Mesendoderm (in vitro differentiated cells): Measurements from ENCODE around the gene MYL2.

ENCODE experiments used
- DNase-seq: peaks from one replicate; pipeline ENCODE4 v3.0.0; 2013
- H2AK5ac ChIP-seq: 2 replicates; pipeline ENCODE4 v1.6.1; 2013; ENCODE audit warnings: low read length, inconsistent platforms
- H2BK120ac ChIP-seq: 2 replicates; pipeline ENCODE4 v1.6.1; 2013; ENCODE audit warnings: low read depth, mild to moderate bottlenecking, low read length, moderate library complexity, mixed read lengths
- H2BK15ac ChIP-seq: replicated peaks from 2 replicates; pipeline ENCODE4 v1.6.1; 2013; ENCODE audit warnings: low read depth, mild to moderate bottlenecking, moderate library complexity
- H2BK5ac ChIP-seq: 2 replicates; pipeline ENCODE4 v1.6.1; 2013; ENCODE audit warnings: low read length, inconsistent platforms
- H3K18ac ChIP-seq: 2 replicates; pipeline ENCODE4 v1.6.1; 2013; ENCODE audit warnings: mild to moderate bottlenecking, low read length, mixed read lengths
- H3K23ac ChIP-seq: one replicate; pipeline ENCODE4 v1.6.1; 2013; ENCODE audit warnings: low read length
- H3K27ac ChIP-seq: 2 replicates; pipeline ENCODE4 v1.5.1; 2013; ENCODE audit warnings: low read depth, mild to moderate bottlenecking, inconsistent platforms, low read length, moderate library complexity
- H3K27me3 ChIP-seq: 2 replicates; pipeline ENCODE4 v1.6.1; 2013; ENCODE audit warnings: low read length, control low read depth, mild to moderate bottlenecking, inconsistent platforms; ENCODE audit not compliant: insufficient read depth, poor library complexity
- H3K36me3 ChIP-seq: 2 replicates; pipeline ENCODE4 v1.6.1; 2013; ENCODE audit warnings: low read length, inconsistent platforms; ENCODE audit not compliant: control insufficient read depth, insufficient read depth
- H3K4ac ChIP-seq: one replicate; pipeline ENCODE4 v1.6.1; 2013; ENCODE audit warnings: low read depth, mild to moderate bottlenecking, low read length, moderate library complexity
- H3K4me1 ChIP-seq: 2 replicates; pipeline ENCODE4 v1.6.1; 2013; ENCODE audit warnings: low read depth, low read length, inconsistent platforms; ENCODE audit not compliant: control insufficient read depth
- H3K4me2 ChIP-seq: 2 replicates; pipeline ENCODE4 v1.6.1; 2013; ENCODE audit warnings: low read length
- H3K4me3 ChIP-seq: 2 replicates; pipeline ENCODE4 v1.5.1; 2013; ENCODE audit warnings: mild to moderate bottlenecking, low read length
- H3K56ac ChIP-seq: one replicate; pipeline ENCODE4 v1.6.1; 2013; ENCODE audit warnings: low read length
- H3K79me1 ChIP-seq: 2 replicates; pipeline ENCODE4 v1.6.1; 2013; ENCODE audit warnings: low read length, inconsistent platforms
- H3K79me2 ChIP-seq: 2 replicates; pipeline ENCODE4 v1.6.1; 2013; ENCODE audit warnings: mild to moderate bottlenecking, low read length; ENCODE audit not compliant: control insufficient read depth, insufficient read depth
- H3K9ac ChIP-seq: 2 replicates; pipeline ENCODE4 v1.6.1; 2013; ENCODE audit warnings: low read length, inconsistent platforms
- H4K5ac ChIP-seq: one replicate; pipeline ENCODE4 v1.6.1; 2013; ENCODE audit warnings: low read length
- H4K8ac ChIP-seq: one replicate; pipeline ENCODE4 v1.6.1; 2013; ENCODE audit warnings: low read depth, mild to moderate bottlenecking, control low read depth, low read length, moderate library complexity
- WGBS: extraction: QIAGEN DNeasy Blood & Tissue Kit; methylation state at CpG from one replicate; pipeline ENCODE4 v1.1.7; 2013; ENCODE audit warnings: low lambda C conversion rate, missing lambda C conversion rate; ENCODE audit not compliant: insufficient coverage; ENCODE audit errors: extremely low coverage; 5-methylcytosine and 5-hydroxymethylcytosine counted together

The MYL2 gene

DNA sequence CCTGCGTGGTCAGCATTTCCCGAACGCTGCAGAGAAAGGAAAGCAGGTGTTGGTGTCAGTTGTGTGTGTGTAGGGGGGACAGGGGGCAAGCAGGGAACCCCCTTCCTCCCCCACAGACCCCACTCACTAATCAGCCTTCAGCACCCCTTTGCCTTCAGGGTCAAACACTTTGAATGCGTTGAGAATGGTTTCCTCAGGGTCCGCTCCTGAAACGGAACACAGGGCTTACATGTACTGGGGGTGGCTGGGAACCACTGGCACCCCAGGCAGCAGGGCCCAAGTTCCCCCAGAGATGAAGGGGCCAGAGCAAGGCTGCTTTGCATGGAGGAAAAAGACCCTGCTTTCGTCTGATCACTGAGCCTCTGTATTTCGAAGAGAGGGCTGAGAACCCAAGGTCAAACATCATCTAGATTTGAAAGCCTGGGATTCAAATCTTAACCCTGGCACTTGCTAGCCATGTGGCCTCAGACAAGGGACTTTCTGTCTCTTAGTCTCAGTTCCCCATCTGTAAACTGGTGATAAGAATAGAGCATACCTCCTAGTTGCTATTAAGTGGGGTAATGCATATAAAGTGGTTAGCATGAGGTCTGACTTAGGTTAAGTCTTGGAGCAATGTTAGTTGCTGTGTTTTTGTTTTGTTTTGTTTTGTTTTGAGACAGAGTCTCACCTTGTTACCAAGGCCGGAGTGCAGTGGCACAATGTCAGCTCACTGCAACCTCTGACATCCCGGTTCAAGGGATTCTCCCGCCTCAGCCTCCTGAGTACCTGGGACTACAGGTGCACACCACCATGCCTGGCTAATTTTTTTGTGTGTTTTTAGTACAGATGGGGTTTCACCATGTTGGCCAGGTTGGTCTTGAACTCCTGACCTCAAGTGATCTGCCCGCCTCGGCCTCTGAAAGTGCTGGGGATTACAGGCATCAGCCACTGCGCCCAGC, 7.0 kb downstream of the MYL2 start:
- Histone ChIP-seq H3K36me3 (no peaks in the 10 kb centered on the region), H4K5ac (no peak overlapping the region), H3K79me1 (no peaks in the 10 kb centered on the region), H2BK15ac (no peak overlapping the region), H3K79me2 (no peaks in the 10 kb centered on the region), H3K4ac (no peak overlapping the region), H3K56ac (no peak overlapping the region), H3K27ac (no peak overlapping the region), H3K4me1 (no peaks in the 10 kb centered on the region), H3K23ac (no peak overlapping the region), H4K8ac (no peak overlapping the region), H2BK120ac (no peak overlapping the region), H2AK5ac (no peak overlapping the region), H2BK5ac (no peak overlapping the region), H3K27me3 (no peaks in the 10 kb centered on the region), H3K18ac (no peak overlapping the region), H3K4me2 (no peak overlapping the region), H3K4me3 (no peak overlapping the region), H3K9ac (no peak overlapping the region)
- DNase-seq = no peak
- no CpG with 5 or more reads among the region's 14 CpGs for WGBS

DNA sequence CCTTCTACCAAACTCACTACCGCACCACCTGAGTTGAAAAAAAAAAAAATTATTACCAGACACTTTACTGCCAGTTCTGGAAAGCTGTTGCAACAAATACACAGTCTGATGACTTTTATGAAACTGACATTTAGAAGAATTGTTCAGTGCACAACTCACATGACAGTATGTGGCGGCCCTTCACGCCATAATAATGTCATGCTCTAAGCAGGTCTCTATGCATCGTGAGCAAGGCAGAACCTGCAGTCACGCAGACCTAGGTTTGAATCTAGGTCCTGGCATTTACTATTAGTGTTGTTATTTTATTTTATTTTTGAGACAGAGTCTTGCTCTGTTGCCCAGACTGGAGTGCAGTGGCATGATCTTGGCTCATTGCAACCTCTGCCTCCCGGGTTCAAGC, 8.1 kb downstream of the MYL2 start:
- no peak overlapping the region for H4K8ac ChIP-seq
- no peaks in the 10 kb centered on the region for H3K27me3 ChIP-seq
- no CpG with 5 or more reads among the region's 6 CpGs for WGBS
- no peak overlapping the region for H3K9ac ChIP-seq
- no peak for DNase-seq
- no peaks in the 10 kb centered on the region for H3K36me3 ChIP-seq
- no peak overlapping the region for H3K23ac ChIP-seq
- no peak overlapping the region for H3K56ac ChIP-seq
- no peak overlapping the region for H4K5ac ChIP-seq
- no peaks in the 10 kb centered on the region for H3K79me1 ChIP-seq
- no peak overlapping the region for H2AK5ac ChIP-seq
- no peak overlapping the region for H2BK5ac ChIP-seq
- H3K4ac ChIP-seq = no peak overlapping the region
- H3K4me3 ChIP-seq = no peak overlapping the region
- H3K18ac ChIP-seq = no peak overlapping the region
- H2BK120ac ChIP-seq = no peak overlapping the region
- H2BK15ac ChIP-seq = no peak overlapping the region
- no peak overlapping the region for H3K4me2 ChIP-seq
- H3K27ac ChIP-seq = no peak overlapping the region
- no peaks in the 10 kb centered on the region for H3K4me1 ChIP-seq
- H3K79me2 ChIP-seq = no peaks in the 10 kb centered on the region

DNA sequence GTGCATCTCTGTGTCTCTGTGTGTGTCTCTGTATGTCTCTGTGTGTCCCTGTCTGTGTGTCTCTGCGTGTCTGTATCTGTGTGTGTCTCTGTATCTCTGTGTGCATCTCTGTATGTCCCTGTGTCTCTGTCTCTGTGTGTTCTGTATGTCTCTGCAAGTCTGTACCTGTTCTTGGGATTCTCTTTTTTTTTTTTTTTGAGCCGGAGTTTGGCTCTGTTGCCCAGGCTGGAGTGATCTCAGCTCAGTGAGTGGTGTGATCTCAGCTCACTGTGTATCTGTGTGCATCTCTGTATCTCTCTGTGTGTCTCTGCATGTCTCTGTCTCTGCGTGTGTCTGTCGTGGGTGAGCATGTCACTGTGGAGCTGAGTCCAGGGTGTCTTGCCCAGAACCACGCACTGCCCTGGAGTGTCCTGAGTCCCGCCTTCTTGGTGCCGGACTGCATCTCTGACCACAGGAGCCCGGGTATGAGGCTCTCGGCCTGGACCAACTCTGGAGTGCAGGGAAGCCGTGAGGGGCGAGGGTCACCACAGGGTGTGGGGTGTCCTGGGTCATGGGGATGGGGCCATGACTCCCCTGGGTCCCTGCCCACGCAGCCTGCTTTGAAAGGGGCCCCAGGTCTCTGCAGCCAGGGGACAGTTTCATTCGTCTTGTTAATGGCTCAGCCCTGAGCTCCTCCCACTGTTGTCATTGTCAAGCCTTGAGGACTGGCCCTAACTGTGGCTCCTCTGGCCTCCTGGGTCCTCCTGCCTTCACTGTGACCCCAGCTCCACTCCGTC, 11.8 kb downstream of the MYL2 start:
- Histone ChIP-seq H3K27me3 (no peaks in the 10 kb centered on the region), H3K18ac (no peak overlapping the region), H3K79me2 (no peaks in the 10 kb centered on the region), H3K56ac (no peak overlapping the region), H3K4me2 (no peak overlapping the region), H3K4me3 (no peak overlapping the region), H3K4ac (no peak overlapping the region), H2BK5ac (no peak overlapping the region), H3K27ac (no peak overlapping the region), H2AK5ac (no peak overlapping the region), H2BK120ac (no peak overlapping the region), H3K79me1 (no peaks in the 10 kb centered on the region), H3K9ac (no peak overlapping the region), H3K4me1 (no peaks in the 10 kb centered on the region), H3K23ac (no peak overlapping the region), H4K5ac (no peak overlapping the region), H4K8ac (no peak overlapping the region), H3K36me3 (no peaks in the 10 kb centered on the region), H2BK15ac (no peak overlapping the region)
- DNase-seq = no peak
- no CpG with 5 or more reads among the region's 14 CpGs for WGBS

DNA sequence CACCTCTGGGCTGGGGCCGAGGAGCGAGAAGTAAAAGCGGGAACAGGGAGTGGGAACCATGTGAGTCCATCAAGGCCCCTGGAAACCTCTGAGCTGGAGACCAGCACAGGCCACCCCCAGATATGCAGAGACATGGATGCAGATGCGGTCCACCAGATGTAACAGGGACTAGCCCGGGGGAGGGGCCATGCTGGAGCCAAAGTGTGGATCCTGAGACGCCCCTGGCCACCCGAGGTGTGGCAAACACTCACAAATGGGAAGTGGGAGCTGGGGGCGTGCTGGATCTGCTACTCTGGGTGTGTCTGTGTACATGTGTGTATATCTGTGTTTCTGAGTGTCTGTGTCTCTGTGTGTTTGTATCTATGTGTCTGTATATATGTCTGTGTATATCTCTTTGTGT, 12.8 kb downstream of the MYL2 start:
- Histone ChIP-seq H3K27me3 (no peaks in the 10 kb centered on the region), H4K8ac (no peak overlapping the region), H3K9ac (no peak overlapping the region), H3K27ac (no peak overlapping the region), H3K4me2 (no peak overlapping the region), H4K5ac (no peak overlapping the region), H3K18ac (no peak overlapping the region), H3K4me1 (no peaks in the 10 kb centered on the region), H3K4me3 (no peak overlapping the region), H3K23ac (no peak overlapping the region), H3K4ac (no peak overlapping the region), H2BK15ac (no peak overlapping the region), H2BK5ac (no peak overlapping the region), H3K56ac (no peak overlapping the region), H2BK120ac (no peak overlapping the region), H3K79me1 (no peaks in the 10 kb centered on the region), H3K79me2 (no peaks in the 10 kb centered on the region), H3K36me3 (no peaks in the 10 kb centered on the region), H2AK5ac (no peak overlapping the region)
- no peak for DNase-seq
- WGBS = no CpG with 5 or more reads among the region's 8 CpGs

DNA sequence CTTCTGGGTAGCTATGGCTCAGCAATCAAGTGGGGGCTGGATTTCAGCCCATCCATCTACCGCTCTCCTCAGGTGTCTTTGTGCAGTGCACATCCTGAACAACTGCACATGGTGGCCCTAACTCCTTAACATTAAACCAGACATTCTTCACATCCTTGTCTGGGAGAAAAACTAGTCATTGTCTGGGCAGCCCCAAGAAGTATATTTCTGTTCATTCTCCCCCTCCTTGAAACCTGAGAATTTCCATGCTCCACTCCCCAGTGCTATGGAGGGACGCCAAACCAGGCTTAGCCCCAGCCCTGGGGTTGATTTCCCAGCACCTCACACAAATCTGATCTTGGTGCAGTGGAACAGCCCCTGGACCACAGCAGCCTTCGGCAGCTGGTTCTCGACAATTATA, 13.4 kb downstream of the MYL2 start:
- no CpG with 5 or more reads among the region's 4 CpGs for WGBS
- Histone ChIP-seq H3K9ac (no peak overlapping the region), H3K4me3 (no peak overlapping the region), H3K4me2 (no peak overlapping the region), H3K4me1 (no peaks in the 10 kb centered on the region), H3K27me3 (no peaks in the 10 kb centered on the region), H3K27ac (no peak overlapping the region), H4K5ac (no peak overlapping the region), H4K8ac (no peak overlapping the region), H2BK5ac (no peak overlapping the region), H3K36me3 (no peaks in the 10 kb centered on the region), H3K79me1 (no peaks in the 10 kb centered on the region), H3K79me2 (no peaks in the 10 kb centered on the region), H2AK5ac (no peak overlapping the region), H3K18ac (no peak overlapping the region), H3K56ac (no peak overlapping the region), H3K4ac (no peak overlapping the region), H3K23ac (no peak overlapping the region), H2BK15ac (no peak overlapping the region), H2BK120ac (no peak overlapping the region)
- DNase-seq = no peak
